H9 (cell line): ENCODE data around the gene TMEM63C. TPM values are rescaled to one million over a fixed set of nuclear protein-coding genes. Genes with fewer than 3 reads are reported as not detected.

Source experiments
- DNase-seq: peaks from one replicate; pipeline ENCODE4 v3.0.0-alpha.2; 2017
- H2AFZ ChIP-seq: one replicate; pipeline ENCODE4 v1.6.1; 2013; ENCODE audit warnings: mild to moderate bottlenecking, low read length, control low read depth, moderate library complexity
- H2AK5ac ChIP-seq: 2 replicates; pipeline ENCODE4 v1.6.1; 2013; ENCODE audit warnings: low read length, control low read depth, mixed read lengths; ENCODE audit not compliant: insufficient read length
- H2BK120ac ChIP-seq: one replicate; pipeline ENCODE4 v1.6.1; 2013; ENCODE audit warnings: low read depth, mild to moderate bottlenecking, low read length, control low read depth, inconsistent platforms; ENCODE audit not compliant: poor library complexity, severe bottlenecking
- H2BK12ac ChIP-seq: 2 replicates; pipeline ENCODE4 v1.6.1; 2013; ENCODE audit warnings: low read length, control low read depth, mixed read lengths, low read depth; ENCODE audit not compliant: insufficient read length
- H2BK15ac ChIP-seq: 2 replicates; pipeline ENCODE4 v1.6.1; 2013; ENCODE audit warnings: low read depth, low read length, control low read depth
- H2BK20ac ChIP-seq: one replicate; pipeline ENCODE4 v1.6.1; 2013; ENCODE audit warnings: low read depth, mild to moderate bottlenecking, low read length, control low read depth, inconsistent platforms; ENCODE audit not compliant: poor library complexity, severe bottlenecking
- H2BK5ac ChIP-seq: 2 replicates; pipeline ENCODE4 v1.6.1; 2013; ENCODE audit warnings: low read length, control low read depth, mixed read lengths; ENCODE audit not compliant: insufficient read length
- H3K14ac ChIP-seq: 2 replicates; pipeline ENCODE4 v1.6.1; 2013; ENCODE audit warnings: low read length, control low read depth; ENCODE audit not compliant: insufficient read depth
- H3K18ac ChIP-seq: 2 replicates; pipeline ENCODE4 v1.6.1; 2013; ENCODE audit warnings: low read depth, mild to moderate bottlenecking, mixed read lengths, low read length, control low read depth; ENCODE audit not compliant: insufficient read length
- H3K23ac ChIP-seq: 2 replicates; pipeline ENCODE4 v1.6.1; 2013; ENCODE audit warnings: low read length, control low read depth, mixed read lengths, low read depth; ENCODE audit not compliant: insufficient read length
- H3K23me2 ChIP-seq: 2 replicates; pipeline ENCODE4 v1.6.1; 2013; ENCODE audit warnings: low read depth, mild to moderate bottlenecking, mixed read lengths, low read length, control low read depth; ENCODE audit not compliant: insufficient read length, poor library complexity, severe bottlenecking
- H3K27ac ChIP-seq: 2 replicates; pipeline ENCODE4 v1.5.1; 2013; ENCODE audit warnings: low read length, control low read depth, mixed read lengths, low read depth; ENCODE audit not compliant: insufficient read length
- H3K27me3 ChIP-seq: 2 replicates; pipeline ENCODE4 v1.6.1; 2013; ENCODE audit warnings: low read length, control low read depth, inconsistent platforms; ENCODE audit not compliant: insufficient read depth
- H3K4ac ChIP-seq: 2 replicates; pipeline ENCODE4 v1.6.1; 2013; ENCODE audit warnings: low read depth, mild to moderate bottlenecking, control low read depth, inconsistent platforms, low read length, moderate library complexity
- H3K4me1 ChIP-seq: 2 replicates; pipeline ENCODE4 v1.6.1; 2013; ENCODE audit warnings: low read length, control low read depth, inconsistent platforms; ENCODE audit not compliant: insufficient read depth
- H3K4me2 ChIP-seq: 2 replicates; pipeline ENCODE4 v1.6.1; 2013; ENCODE audit warnings: low read length, control low read depth, mixed read lengths; ENCODE audit not compliant: insufficient read length, insufficient read depth
- H3K56ac ChIP-seq: 2 replicates; pipeline ENCODE4 v1.6.1; 2013; ENCODE audit warnings: low read depth, mild to moderate bottlenecking, mixed read lengths, low read length, control low read depth; ENCODE audit not compliant: insufficient read length
- H3K79me1 ChIP-seq: 2 replicates; pipeline ENCODE4 v1.6.1; 2013; ENCODE audit warnings: low read depth, mild to moderate bottlenecking, moderate library complexity, low read length, control low read depth, inconsistent platforms; ENCODE audit not compliant: insufficient read depth, poor library complexity, severe bottlenecking
- H3K79me2 ChIP-seq: 2 replicates; pipeline ENCODE4 v1.6.1; 2013; ENCODE audit warnings: low read length, control low read depth, inconsistent platforms; ENCODE audit not compliant: insufficient read depth
- H3K9ac ChIP-seq: 2 replicates; pipeline ENCODE4 v1.6.1; 2013; ENCODE audit warnings: low read length, control low read depth, mixed read lengths; ENCODE audit not compliant: insufficient read length; ENCODE audit errors: extremely low read depth
- H3K9me3 ChIP-seq: one replicate; pipeline ENCODE4 v1.6.1; 2013; ENCODE audit warnings: low read depth, low read length, inconsistent platforms; ENCODE audit not compliant: control insufficient read depth
- H3T11ph ChIP-seq: one replicate; pipeline ENCODE4 v1.6.1; 2013; ENCODE audit warnings: mild to moderate bottlenecking, low read length, control low read depth, inconsistent platforms
- H4K20me1 ChIP-seq: one replicate; pipeline ENCODE4 v1.6.1; 2013; ENCODE audit not compliant: control insufficient read depth, insufficient read length, insufficient read depth
- H4K5ac ChIP-seq: 2 replicates; pipeline ENCODE4 v1.6.1; 2013; ENCODE audit warnings: low read depth, mild to moderate bottlenecking, mixed read lengths, low read length, control low read depth; ENCODE audit not compliant: insufficient read length
- H4K8ac ChIP-seq: replicated peaks from 2 replicates; pipeline ENCODE4 v1.6.1; 2013; ENCODE audit warnings: low read length, control low read depth, mixed read lengths, low read depth; ENCODE audit not compliant: insufficient read length
- H4K91ac ChIP-seq: 2 replicates; pipeline ENCODE4 v1.6.1; 2013; ENCODE audit warnings: low read depth, mild to moderate bottlenecking, moderate library complexity, mixed read lengths, low read length, control low read depth; ENCODE audit not compliant: insufficient read length
- H3K27ac Mint-ChIP-seq, 3 experiments: 2 replicates in 2 of 3; 3 replicates in 1 of 3; pipeline ENCODE4 v1.8.0; 2020 to 2021; ENCODE audit warnings: mixed read lengths in 3 of 3, mild to moderate bottlenecking in 1 of 3, moderate library complexity in 1 of 3
- H3K27me3 Mint-ChIP-seq: 2 replicates; pipeline ENCODE4 v1.8.0; 2021; ENCODE audit warnings: low read depth, mild to moderate bottlenecking, moderate library complexity, mixed read lengths
- H3K36me3 Mint-ChIP-seq, 3 experiments: 2 replicates in 2 of 3; 3 replicates in 1 of 3; pipeline ENCODE4 v1.8.0; 2020 to 2021; ENCODE audit warnings: low read depth in 3 of 3, mixed read lengths in 3 of 3; ENCODE audit not compliant: insufficient read depth in 1 of 3
- H3K4me1 Mint-ChIP-seq, 2 experiments: 2 replicates each; pipeline ENCODE4 v1.8.0; 2020; ENCODE audit warnings: mixed read lengths in 2 of 2
- H3K4me3 Mint-ChIP-seq, 2 experiments: 2 replicates in 1 of 2; 3 replicates in 1 of 2; pipeline ENCODE4 v1.8.0; 2020 to 2021; ENCODE audit warnings: mild to moderate bottlenecking in 2 of 2, mixed read lengths in 2 of 2, moderate library complexity in 1 of 2
- H3K9me3 Mint-ChIP-seq, 2 experiments: 2 replicates in 1 of 2; 3 replicates in 1 of 2; pipeline ENCODE4 v1.8.0; 2020; ENCODE audit warnings: mild to moderate bottlenecking in 2 of 2, mixed read lengths in 2 of 2, moderate library complexity in 1 of 2
- CTCF ChIP-seq: fragments of 200-600 bp; sonication (generic); conservative IDR thresholded peaks from 3 replicates; pipeline ENCODE4 v1.8.0; 2021; ENCODE audit warnings: antibody characterized with exemption, mild to moderate bottlenecking
- WGBS: extraction: QIAGEN DNeasy Blood & Tissue Kit; methylation state at CpG from one replicate; pipeline ENCODE4 v1.1.7; 2013; ENCODE audit warnings: missing lambda C conversion rate, low lambda C conversion rate, mixed read lengths; ENCODE audit not compliant: insufficient read length; ENCODE audit errors: extremely low coverage; 5-methylcytosine and 5-hydroxymethylcytosine counted together
- total RNA-seq: library from RNA; stranded (reverse); gene quantifications from 2 replicates; pipeline ENCODE4 v1.2.1, GENCODE V29; 2021

TMEM63C gene
- total RNA-seq, 1 experiment from 2014 or later: 2.2 TPM

DNA sequence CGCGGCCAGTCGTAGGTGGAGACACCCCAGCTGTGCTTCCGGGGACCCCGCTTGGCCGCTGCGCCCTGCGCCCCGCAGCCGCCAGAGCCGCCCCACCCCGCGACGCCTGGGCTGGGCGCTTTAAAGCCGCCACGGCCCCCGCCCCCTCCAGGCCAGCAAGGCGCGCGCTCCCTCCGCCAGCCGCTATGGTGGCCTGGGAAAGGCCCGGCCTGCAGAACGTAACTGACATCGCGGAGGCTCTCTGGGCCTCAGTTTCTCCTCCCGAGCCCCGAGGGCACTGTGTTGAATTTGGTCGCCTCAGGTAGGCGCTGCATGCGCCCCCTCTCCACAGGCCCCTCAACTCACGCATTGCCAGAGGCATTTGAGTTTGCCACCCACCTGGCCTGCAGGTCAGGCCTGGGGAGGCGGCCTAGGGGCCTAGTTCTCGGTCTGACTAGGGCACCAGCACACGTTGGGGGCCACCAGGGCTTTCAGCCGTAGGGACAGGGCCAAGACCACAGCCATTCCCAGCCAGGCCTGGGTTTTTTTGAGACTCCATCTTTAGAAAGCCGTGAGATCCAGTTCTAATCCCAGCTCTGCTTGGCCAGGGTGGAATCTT is 89.6 kb downstream of the TMEM63C start, which contains the start of gene NGB:
Gene NGB (minus strand): TSS at position 94 of the 598 bp plus-strand sequence. CDS start 269 bp downstream, outside the sequence.
- Histone ChIP-seq H4K20me1 (no peaks in the 10 kb centered on the region), H2BK20ac (no peak within 1 kb of the TSS), H3K27ac (no peak within 1 kb of the TSS), H2BK15ac (no peak within 1 kb of the TSS), H3K18ac (no peak within 1 kb of the TSS), H4K91ac (no peak within 1 kb of the TSS), H3K14ac (peak within 1 kb of the TSS; percentile 6; the same call in 1 of the 2 replicates), H3K56ac (no peak within 1 kb of the TSS), H4K8ac (no peak within 1 kb of the TSS), H3K9ac (no peak within 1 kb of the TSS), H2BK5ac (no peak within 1 kb of the TSS), H3K4ac (no peak within 1 kb of the TSS), H3T11ph (no peak within 1 kb of the TSS), H3K27me3 (peaks cover 20% of the 10 kb centered on the region), H2AFZ (no peak within 1 kb of the TSS), H3K79me2 (no peaks in the 10 kb centered on the region), H2BK12ac (no peak within 1 kb of the TSS), H3K79me1 (no peaks in the 10 kb centered on the region), H3K23me2 (peaks cover 16% of the 10 kb centered on the region), H3K4me2 (peak within 1 kb of the TSS; percentile 55), H3K4me1 (no peaks in the 10 kb centered on the region), H3K23ac (no peak within 1 kb of the TSS), H3K9me3 (no peaks in the 10 kb centered on the region), H2BK120ac (no peak within 1 kb of the TSS), H2AK5ac (no peak within 1 kb of the TSS), H4K5ac (no peak within 1 kb of the TSS)
- no CpG with 5 or more reads among the region's 38 CpGs for WGBS
- peaks cover 2 to 10% of the 10 kb centered on the region in 2 experiments; a peak in 4 of 5 replicates for H3K9me3 Mint-ChIP-seq
- TF ChIP-seq CTCF: no peak
- DNase-seq: no peak
- peaks cover 0 to 3% (median 0%) of the 10 kb centered on the region in 3 experiments; a peak in 4 of 7 replicates for H3K36me3 Mint-ChIP-seq
- H3K27ac Mint-ChIP-seq: no peak within 1 kb of the TSS
- H3K4me3 Mint-ChIP-seq: peak within 1 kb of the TSS; percentile 52 to 77
- peaks cover 6 to 27% of the 10 kb centered on the region in 2 experiments for H3K4me1 Mint-ChIP-seq
- peaks cover 61% of the 10 kb centered on the region for H3K27me3 Mint-ChIP-seq
